Type B pancreatic cell (in vitro differentiated cells): ENCODE results near the gene CIB2. TPM values are rescaled to one million over a fixed set of nuclear protein-coding genes. Genes with fewer than 3 reads are reported as not detected.

Source experiments
- DNase-seq: peaks from one replicate; pipeline ENCODE4 v3.0.0; 2021; ENCODE audit warnings: mixed read lengths; ENCODE audit not compliant: unreplicated experiment; ENCODE audit errors: extremely low spot score
- H3K27ac Mint-ChIP-seq: 2 replicates; pipeline ENCODE4 v1.8.0; 2021; ENCODE audit warnings: mild to moderate bottlenecking, mixed read lengths
- H3K27me3 Mint-ChIP-seq: 2 replicates; pipeline ENCODE4 v1.8.0; 2021; ENCODE audit warnings: mixed read lengths
- H3K36me3 Mint-ChIP-seq: 2 replicates; pipeline ENCODE4 v1.8.0; 2021; ENCODE audit warnings: mixed read lengths
- H3K4me1 Mint-ChIP-seq: one replicate; pipeline ENCODE4 v1.8.0; 2021; ENCODE audit warnings: mixed read lengths; ENCODE audit not compliant: unreplicated experiment
- H3K4me3 Mint-ChIP-seq: 2 replicates; pipeline ENCODE4 v1.8.0; 2021; ENCODE audit warnings: mild to moderate bottlenecking, mixed read lengths
- H3K9me3 Mint-ChIP-seq: 2 replicates; pipeline ENCODE4 v1.8.0; 2021; ENCODE audit warnings: mixed read lengths
- total RNA-seq: library from RNA; stranded (reverse); gene quantifications from 2 replicates; pipeline ENCODE4 v1.2.1, GENCODE V29; 2021; ENCODE audit warnings: low replicate concordance
- TF ChIP-seq, protein P1 (sequence below): fragments of 200-600 bp; sonication (generic); conservative IDR thresholded peaks from 2 replicates; pipeline ENCODE4 v1.5.0; 2021; ENCODE audit warnings: antibody characterized with exemption, mild to moderate bottlenecking

Gene CIB2
- total RNA-seq, 1 donor from 2014 or later, result 20.1 TPM

DNA sequence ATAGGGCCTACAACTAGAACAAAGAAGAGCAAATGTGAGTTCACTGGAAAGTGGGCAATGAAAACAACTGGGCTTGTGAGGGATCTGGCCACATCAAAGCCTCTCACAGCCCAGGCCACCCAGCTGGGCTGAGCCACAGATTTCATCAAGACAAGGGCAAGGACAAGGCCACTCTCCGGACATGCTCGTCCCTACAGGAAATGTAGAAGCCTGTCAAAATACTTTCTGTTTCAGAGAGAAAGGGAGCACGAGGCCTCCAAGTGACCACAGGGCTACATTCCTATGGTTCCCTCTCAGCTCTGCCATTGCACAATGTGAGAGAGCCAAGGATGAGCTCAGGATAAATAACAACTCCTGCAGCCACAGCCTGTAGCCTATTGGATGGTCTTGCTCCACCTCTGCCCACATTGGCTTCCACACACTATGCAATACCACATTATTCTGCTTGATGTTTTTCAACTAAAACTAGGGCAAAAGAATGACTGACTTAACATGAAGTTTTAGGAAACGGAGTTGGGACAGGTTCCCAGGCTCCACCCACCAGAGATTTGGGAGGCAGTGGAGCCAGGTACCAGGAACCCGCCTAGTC is 65.9 kb downstream of the CIB2 start:
- H3K36me3 Mint-ChIP-seq, result no peaks in the 10 kb centered on the region
- no peak for DNase-seq
- no peak overlapping the region for H3K4me3 Mint-ChIP-seq
- TF ChIP-seq, protein P1, sequence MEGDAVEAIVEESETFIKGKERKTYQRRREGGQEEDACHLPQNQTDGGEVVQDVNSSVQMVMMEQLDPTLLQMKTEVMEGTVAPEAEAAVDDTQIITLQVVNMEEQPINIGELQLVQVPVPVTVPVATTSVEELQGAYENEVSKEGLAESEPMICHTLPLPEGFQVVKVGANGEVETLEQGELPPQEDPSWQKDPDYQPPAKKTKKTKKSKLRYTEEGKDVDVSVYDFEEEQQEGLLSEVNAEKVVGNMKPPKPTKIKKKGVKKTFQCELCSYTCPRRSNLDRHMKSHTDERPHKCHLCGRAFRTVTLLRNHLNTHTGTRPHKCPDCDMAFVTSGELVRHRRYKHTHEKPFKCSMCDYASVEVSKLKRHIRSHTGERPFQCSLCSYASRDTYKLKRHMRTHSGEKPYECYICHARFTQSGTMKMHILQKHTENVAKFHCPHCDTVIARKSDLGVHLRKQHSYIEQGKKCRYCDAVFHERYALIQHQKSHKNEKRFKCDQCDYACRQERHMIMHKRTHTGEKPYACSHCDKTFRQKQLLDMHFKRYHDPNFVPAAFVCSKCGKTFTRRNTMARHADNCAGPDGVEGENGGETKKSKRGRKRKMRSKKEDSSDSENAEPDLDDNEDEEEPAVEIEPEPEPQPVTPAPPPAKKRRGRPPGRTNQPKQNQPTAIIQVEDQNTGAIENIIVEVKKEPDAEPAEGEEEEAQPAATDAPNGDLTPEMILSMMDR, result no peak
- no peak overlapping the region for H3K27ac Mint-ChIP-seq
- no peaks in the 10 kb centered on the region for H3K9me3 Mint-ChIP-seq
- peaks cover 24% of the 10 kb centered on the region for H3K4me1 Mint-ChIP-seq
- H3K27me3 Mint-ChIP-seq, result no peaks in the 10 kb centered on the region

DNA sequence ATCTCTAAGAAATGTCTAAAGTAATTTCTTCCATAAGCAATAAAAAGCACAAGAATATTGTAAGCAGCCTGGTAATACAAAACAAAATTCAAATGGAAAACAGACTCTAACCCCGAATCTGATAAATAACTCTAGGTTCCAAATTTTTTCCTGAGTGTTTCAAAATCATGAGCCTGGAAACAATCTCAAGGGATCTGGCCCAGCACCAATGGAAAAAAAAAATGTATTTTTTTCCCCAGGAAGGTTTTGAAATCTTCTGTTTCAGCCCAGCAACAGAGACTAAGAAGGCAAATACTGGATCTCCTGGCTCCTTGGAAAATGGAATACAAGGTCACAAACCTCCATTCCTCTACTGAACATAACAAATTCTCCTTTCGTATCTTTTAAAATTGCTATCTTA is 66.7 kb downstream of the CIB2 start:
- H3K9me3 Mint-ChIP-seq, result no peaks in the 10 kb centered on the region
- TF ChIP-seq, protein P1, result no peak

GRCh38 chr15:78063970-78064385 is 67.3 kb downstream of the CIB2 start:
- H3K27ac Mint-ChIP-seq, result no peak overlapping the region
- TF ChIP-seq, protein P1, result no peak
- H3K4me3 Mint-ChIP-seq, result no peak overlapping the region
- DNase-seq, result no peak
- H3K36me3 Mint-ChIP-seq, result no peaks in the 10 kb centered on the region
- H3K27me3 Mint-ChIP-seq, result no peaks in the 10 kb centered on the region
- peaks cover 25% of the 10 kb centered on the region for H3K4me1 Mint-ChIP-seq
- no peaks in the 10 kb centered on the region for H3K9me3 Mint-ChIP-seq

More for the DNA sequence above, 66.7 kb downstream of the CIB2 start:
- no peak overlapping the region for H3K4me3 Mint-ChIP-seq
- peaks cover 22% of the 10 kb centered on the region for H3K4me1 Mint-ChIP-seq
- H3K36me3 Mint-ChIP-seq, result no peaks in the 10 kb centered on the region
- H3K27me3 Mint-ChIP-seq, result no peaks in the 10 kb centered on the region
- no peak for DNase-seq
- H3K27ac Mint-ChIP-seq, result no peak overlapping the region

DNA sequence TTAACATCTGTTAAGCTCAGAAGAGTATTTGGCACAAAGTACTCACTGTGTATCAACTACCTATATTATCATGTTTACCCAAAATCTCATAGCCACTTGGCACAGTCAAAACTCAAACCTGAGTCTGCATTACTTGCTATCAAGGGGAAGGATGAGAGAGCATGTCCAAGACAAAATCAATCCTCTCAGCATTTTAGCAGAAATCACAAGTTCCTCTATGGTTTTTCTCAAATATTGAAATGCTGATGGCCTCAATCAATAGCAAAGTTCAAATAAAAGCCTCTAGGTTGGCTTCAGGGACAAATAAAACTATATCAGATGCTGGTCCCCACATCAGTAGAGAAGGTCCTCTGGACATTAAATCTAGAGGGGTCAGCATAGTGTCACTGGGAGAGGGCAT is 68.0 kb downstream of the CIB2 start:
- TF ChIP-seq, protein P1, result no peak
- Mint-ChIP-seq H3K4me1 (peaks cover 26% of the 10 kb centered on the region), H3K27me3 (no peaks in the 10 kb centered on the region), H3K27ac (no peak overlapping the region), H3K9me3 (no peaks in the 10 kb centered on the region), H3K36me3 (no peaks in the 10 kb centered on the region), H3K4me3 (no peak overlapping the region)
- no peak for DNase-seq

GRCh38 chr15:78061963-78062427 is 69.2 kb downstream of the CIB2 start:
- Mint-ChIP-seq H3K4me1 (peaks cover 26% of the 10 kb centered on the region), H3K36me3 (no peaks in the 10 kb centered on the region), H3K27ac (peak overlapping the region; percentile 79), H3K9me3 (no peaks in the 10 kb centered on the region), H3K27me3 (no peaks in the 10 kb centered on the region), H3K4me3 (peak overlapping the region; percentile 62)
- DNase-seq, result no peak
- TF ChIP-seq, protein P1, result no peak
